ENCODE measurements around the gene BEST1. TPM values are rescaled to one million over a fixed set of nuclear protein-coding genes. Genes with fewer than 3 reads are reported as not detected.

BEST1 gene
- total and polyA plus RNA-seq, 2 donors (not counting 3 experiments of a cell fraction or from before 2014, with no cell fraction given): 0.04 TPM; not detected in 1

DNA sequence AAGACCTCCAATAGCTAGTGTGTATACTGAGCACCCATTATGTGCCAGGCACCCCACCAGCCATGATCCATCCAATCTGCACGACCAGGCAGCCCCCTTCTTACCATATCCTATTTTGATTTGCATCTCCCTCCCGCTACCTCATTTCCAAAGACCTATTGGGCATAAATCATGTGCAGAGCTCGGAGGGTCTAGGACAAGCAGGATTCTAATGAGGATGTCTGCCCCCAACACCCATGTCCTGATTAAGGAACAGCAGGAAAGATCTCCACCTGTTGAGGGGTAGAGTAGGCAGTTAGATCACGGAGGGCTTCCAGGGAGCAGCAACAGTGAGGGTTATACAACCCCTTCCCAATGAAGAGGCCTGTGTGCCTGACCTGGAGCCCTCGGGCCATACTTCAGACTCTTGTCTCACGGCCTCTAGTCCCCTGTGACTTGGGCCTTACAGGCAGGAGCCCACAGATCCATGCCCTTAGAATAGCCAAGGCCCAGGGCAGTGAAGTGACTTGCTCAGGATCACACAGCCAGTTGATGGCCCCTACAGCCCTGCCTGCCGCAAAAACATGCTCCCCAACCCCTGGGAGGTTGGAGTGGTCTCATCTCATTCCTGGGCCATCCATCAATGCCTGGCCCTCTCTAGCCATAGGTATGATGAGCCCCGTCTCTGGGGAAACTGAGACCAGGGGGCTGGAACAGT, 36.3 kb upstream of the BEST1 start:
- dilution Hi-C loops (cut with MboI; ENCODE audit: extremely low pct_ligation_motif_present, low sequenced_read_pairs) (no loop called here), intact Hi-C loops (cut with micrococcal nuclease) (no loop called here)
- Histone ChIP-seq H3K4me1 (ENCODE audit: control insufficient read depth, extremely low read depth, insufficient read depth, low read length) (no peaks in the 10 kb centered on the region), H3K4me2 (ENCODE audit: insufficient read depth, low read length) (no peak overlapping the region), H3K9ac (replicated peaks; ENCODE audit: extremely low read depth, insufficient read depth, low read length) (no peak overlapping the region), H4K20me1 (replicated peaks; ENCODE audit: control insufficient read depth, extremely low read depth, insufficient read depth, low read length) (no peaks in the 10 kb centered on the region), H3K27me3 (ENCODE audit: control insufficient read depth in 2 of 2, insufficient read depth in 2 of 2, low read length in 2 of 2) (peaks cover 11% of the 10 kb centered on the region in 2 experiments), H3K36me3 (ENCODE audit: control insufficient read depth in 2 of 2, extremely low read depth in 1 of 2, insufficient read depth in 2 of 2, low read length in 2 of 2) (no peaks in the 10 kb centered on the region), H3K9me1 (replicated peaks; ENCODE audit: control insufficient read depth, extremely low read depth, insufficient read depth, low read length) (no peaks in the 10 kb centered on the region), H3K9me3 (replicated peaks; ENCODE audit: control insufficient read depth, insufficient read depth, low read length) (no peaks in the 10 kb centered on the region), H3K4me3 (replicated peaks in 1 of 3; ENCODE audit: insufficient read depth in 1 of 3, low read depth in 1 of 3, low read length in 3 of 3) (no peak overlapping the region), H3K27ac (ENCODE audit: insufficient read depth, low read depth, low read length) (no peak overlapping the region), H3K79me2 (ENCODE audit: control insufficient read depth, insufficient read depth, low read length) (no peaks in the 10 kb centered on the region), H2AFZ (ENCODE audit: low read depth, low read length) (no peak overlapping the region)
- POLR2A ChIA-PET: no interaction called here
- no TSS peak for BruUV-seq (replicated peaks)
- CTCF ChIA-PET: interaction anchor here (1.0 to 1.3 kb wide), 5 partner anchors 11 to 194 kb away, joined by 3 to 4 read pairs (median 3); no protein-coding TSS in a partner anchor
- no peak for TF ChIP-seq POLR2AphosphoS5 (IDR thresholded peaks at IDR 0.05; ENCODE audit: insufficient read depth, low read depth, low read length)
- FAIRE-seq (no peak), DNase-seq (ENCODE audit: low read depth, low spot score) (no peak)

DNA sequence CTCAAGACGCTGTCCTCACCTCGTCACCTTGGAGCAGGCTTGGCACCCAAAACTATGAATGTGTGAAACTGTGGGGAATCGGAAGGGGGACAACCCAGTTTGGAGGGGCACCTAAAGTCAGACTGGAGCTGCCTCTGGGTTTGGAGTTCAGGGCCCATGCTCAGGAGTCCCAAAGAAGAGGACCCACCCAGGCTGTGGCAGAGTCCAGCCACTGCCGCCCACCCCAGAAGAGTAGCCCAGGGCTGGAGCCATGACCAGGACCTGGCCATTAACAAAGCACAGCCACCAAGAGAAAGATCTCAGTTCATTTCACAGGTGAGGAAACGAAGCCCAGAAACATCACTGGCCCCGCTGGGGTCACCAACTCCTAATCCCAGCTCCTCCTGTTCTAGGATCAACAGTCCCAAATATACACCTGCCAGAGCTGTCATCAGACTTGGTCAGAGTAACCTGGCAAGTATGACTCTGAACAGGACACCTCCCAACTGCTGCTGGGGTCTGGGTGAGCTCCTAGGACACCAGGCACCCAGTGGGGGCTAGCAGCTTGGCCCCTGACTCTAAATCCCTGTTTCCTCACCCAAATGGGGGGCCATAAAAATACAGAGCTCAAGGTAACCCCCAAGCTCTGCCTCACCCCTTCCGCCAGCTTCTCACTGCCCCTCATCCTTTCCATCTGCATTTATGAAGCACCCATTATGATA, 35.5 kb upstream of the BEST1 start:
- no peak for TF ChIP-seq POLR2AphosphoS5 (IDR thresholded peaks at IDR 0.05; ENCODE audit: insufficient read depth, low read depth, low read length)
- TF ChIP-seq JUN (IDR thresholded peaks at IDR 0.05; ENCODE audit: borderline replicate concordance, insufficient read depth, insufficient read length, low read depth): no peak
- no peak for TF ChIP-seq FOS (IDR thresholded peaks at IDR 0.05; ENCODE audit: borderline replicate concordance, insufficient read depth, low read length)
- TF ChIP-seq POLR2A (IDR thresholded peaks at IDR 0.05; ENCODE audit: low read depth, low read length): no peak
- TF ChIP-seq EZH2 (IDR thresholded peaks at IDR 0.05; ENCODE audit: borderline replicate concordance, low read depth, low read length, severe bottlenecking): no peak
- TF ChIP-seq, protein P1, sequence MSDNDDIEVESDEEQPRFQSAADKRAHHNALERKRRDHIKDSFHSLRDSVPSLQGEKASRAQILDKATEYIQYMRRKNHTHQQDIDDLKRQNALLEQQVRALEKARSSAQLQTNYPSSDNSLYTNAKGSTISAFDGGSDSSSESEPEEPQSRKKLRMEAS (IDR thresholded peaks at IDR 0.05; ENCODE audit: insufficient read depth, insufficient read length): no peak
- TF ChIP-seq, protein P2, sequence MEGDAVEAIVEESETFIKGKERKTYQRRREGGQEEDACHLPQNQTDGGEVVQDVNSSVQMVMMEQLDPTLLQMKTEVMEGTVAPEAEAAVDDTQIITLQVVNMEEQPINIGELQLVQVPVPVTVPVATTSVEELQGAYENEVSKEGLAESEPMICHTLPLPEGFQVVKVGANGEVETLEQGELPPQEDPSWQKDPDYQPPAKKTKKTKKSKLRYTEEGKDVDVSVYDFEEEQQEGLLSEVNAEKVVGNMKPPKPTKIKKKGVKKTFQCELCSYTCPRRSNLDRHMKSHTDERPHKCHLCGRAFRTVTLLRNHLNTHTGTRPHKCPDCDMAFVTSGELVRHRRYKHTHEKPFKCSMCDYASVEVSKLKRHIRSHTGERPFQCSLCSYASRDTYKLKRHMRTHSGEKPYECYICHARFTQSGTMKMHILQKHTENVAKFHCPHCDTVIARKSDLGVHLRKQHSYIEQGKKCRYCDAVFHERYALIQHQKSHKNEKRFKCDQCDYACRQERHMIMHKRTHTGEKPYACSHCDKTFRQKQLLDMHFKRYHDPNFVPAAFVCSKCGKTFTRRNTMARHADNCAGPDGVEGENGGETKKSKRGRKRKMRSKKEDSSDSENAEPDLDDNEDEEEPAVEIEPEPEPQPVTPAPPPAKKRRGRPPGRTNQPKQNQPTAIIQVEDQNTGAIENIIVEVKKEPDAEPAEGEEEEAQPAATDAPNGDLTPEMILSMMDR (IDR thresholded peaks at IDR 0.05; ENCODE audit: extremely low read depth in 1 of 2, insufficient read depth in 1 of 2, low read depth in 1 of 2, low read length in 2 of 2): no peak
- TF ChIP-seq GATA2 (IDR thresholded peaks at IDR 0.05; ENCODE audit: insufficient read depth, insufficient read length, low read depth, low read length): no peak
- no peak for TF ChIP-seq MYC (IDR thresholded peaks at IDR 0.05; ENCODE audit: low read depth, low read length)
- DNase-seq (ENCODE audit: low read depth, low spot score) (no peak), FAIRE-seq (no peak)
- no peak overlapping the region for H2AFZ ChIP-seq (ENCODE audit: low read depth, low read length)
- no peaks in the 10 kb centered on the region for H3K79me2 ChIP-seq (ENCODE audit: control insufficient read depth, insufficient read depth, low read length)
- no peaks in the 10 kb centered on the region for H3K9me3 ChIP-seq (replicated peaks; ENCODE audit: control insufficient read depth, insufficient read depth, low read length)
- H3K9ac ChIP-seq (replicated peaks; ENCODE audit: extremely low read depth, insufficient read depth, low read length): no peak overlapping the region
- H3K4me3 ChIP-seq (replicated peaks in 1 of 3; ENCODE audit: insufficient read depth in 1 of 3, low read depth in 1 of 3, low read length in 3 of 3): no peak overlapping the region
- H3K4me1 ChIP-seq (ENCODE audit: control insufficient read depth, extremely low read depth, insufficient read depth, low read length): no peaks in the 10 kb centered on the region
- H3K27me3 ChIP-seq (ENCODE audit: control insufficient read depth in 2 of 2, insufficient read depth in 2 of 2, low read length in 2 of 2): peaks cover 11 to 17% of the 10 kb centered on the region in 2 experiments
- POLR2A ChIA-PET: no interaction called here
- no peaks in the 10 kb centered on the region for H3K9me1 ChIP-seq (replicated peaks; ENCODE audit: control insufficient read depth, extremely low read depth, insufficient read depth, low read length)
- no peak overlapping the region for H3K4me2 ChIP-seq (ENCODE audit: insufficient read depth, low read length)
- dilution Hi-C loops (cut with MboI; ENCODE audit: extremely low pct_ligation_motif_present, low sequenced_read_pairs) (no loop called here), intact Hi-C loops (cut with micrococcal nuclease) (no loop called here)
- no peak overlapping the region for H3K27ac ChIP-seq (ENCODE audit: insufficient read depth, low read depth, low read length)
- no peaks in the 10 kb centered on the region for H4K20me1 ChIP-seq (replicated peaks; ENCODE audit: control insufficient read depth, extremely low read depth, insufficient read depth, low read length)
- CTCF ChIA-PET: interaction anchor here (1.0 to 2.3 kb wide), 7 partner anchors 12 to 194 kb away, joined by 3 to 11 read pairs (median 3); no protein-coding TSS in a partner anchor
- no TSS peak for BruUV-seq (replicated peaks)
- no peaks in the 10 kb centered on the region for H3K36me3 ChIP-seq (ENCODE audit: control insufficient read depth in 2 of 2, extremely low read depth in 1 of 2, insufficient read depth in 2 of 2, low read length in 2 of 2)
